Peyer's patch (tissue), 4 donors: ENCODE data around the gene NTN5. TPM values are rescaled to one million over a fixed set of nuclear protein-coding genes. Genes with fewer than 3 reads are reported as not detected.
A peak's percentile ranks its signal among the peaks of the same experiment; 100 is the strongest.
"Not testable (repeated sequence)": the region's sequence is repeated elsewhere in the genome, so short reads cannot be mapped to it uniquely, and the experiment has no call there.

ENCODE experiments used
- DNase-seq, 3 donors: peaks; one replicate each; pipeline ENCODE4 v3.0.0-alpha.2; 2017 to 2019
- H3K27ac ChIP-seq, 4 donors: fragments of 200-600 bp; sonication (generic); one replicate each; pipeline ENCODE4 v1.5.1; 2016 to 2019
- H3K27me3 ChIP-seq, 2 donors: fragments of 200-600 bp; sonication (generic); one replicate each; pipeline ENCODE4 v1.5.1; 2019
- H3K36me3 ChIP-seq, 3 donors: fragments of 200-600 bp; sonication (generic); one replicate each; pipeline ENCODE4 v1.5.1; 2016 to 2019
- H3K4me1 ChIP-seq, 4 donors: fragments of 200-600 bp; sonication (generic); one replicate each; pipeline ENCODE4 v1.5.1; 2016 to 2019
- H3K4me3 ChIP-seq, 4 donors: fragments of 200-600 bp; sonication (generic); 1 replicate in 3 of 4; 2 replicates in 1 of 4; pipeline ENCODE4 v1.5.1; 2016 to 2019; ENCODE audit warnings: mild to moderate bottlenecking in 1 of 4
- H3K9me3 ChIP-seq, 4 donors: fragments of 200-600 bp; sonication (generic); one replicate each; pipeline ENCODE4 v1.5.1; 2016 to 2019; ENCODE audit warnings: mild to moderate bottlenecking in 1 of 4
- POLR2A ChIP-seq, 2 donors: fragments of 450-650 bp; IDR thresholded peaks; one replicate each; pipeline ENCODE4 v1.5.1; 2017; ENCODE audit warnings: antibody characterized with exemption in 2 of 2, mild to moderate bottlenecking in 2 of 2, moderate library complexity in 2 of 2
- total RNA-seq, 4 donors: library from RNA; depleted of rRNA; stranded (reverse); fragments of >200 nt; gene quantifications; one replicate each; pipeline ENCODE4 v1.1.0, GENCODE V29; 2016
- TF ChIP-seq, protein P1 (sequence below), 6 experiments: fragments of 450-650 bp in 4 of 6; fragments of 200-600 bp in 2 of 6; sonication (generic) in 1 of 6; IDR thresholded peaks; one replicate each; pipeline ENCODE4 v1.5.1; 2017 to 2019; ENCODE audit warnings: antibody characterized with exemption in 6 of 6, mild to moderate bottlenecking in 3 of 6, moderate library complexity in 1 of 6

Gene NTN5
- total RNA-seq, 4 donors from 2014 or later: 6.8 TPM; not detected in 3

- Histone ChIP-seq H3K27me3 (no peaks in the 10 kb centered on the region), H3K4me3 (no peak overlapping the region), H3K36me3 (no peaks in the 10 kb centered on the region), H3K4me1 (peaks cover 0 to 5% (median 0%) of the 10 kb centered on the region in 4 donors), H3K9me3 (no peaks in the 10 kb centered on the region), H3K27ac (no peak overlapping the region)
- DNase-seq: no peak
- TF ChIP-seq, protein P1, sequence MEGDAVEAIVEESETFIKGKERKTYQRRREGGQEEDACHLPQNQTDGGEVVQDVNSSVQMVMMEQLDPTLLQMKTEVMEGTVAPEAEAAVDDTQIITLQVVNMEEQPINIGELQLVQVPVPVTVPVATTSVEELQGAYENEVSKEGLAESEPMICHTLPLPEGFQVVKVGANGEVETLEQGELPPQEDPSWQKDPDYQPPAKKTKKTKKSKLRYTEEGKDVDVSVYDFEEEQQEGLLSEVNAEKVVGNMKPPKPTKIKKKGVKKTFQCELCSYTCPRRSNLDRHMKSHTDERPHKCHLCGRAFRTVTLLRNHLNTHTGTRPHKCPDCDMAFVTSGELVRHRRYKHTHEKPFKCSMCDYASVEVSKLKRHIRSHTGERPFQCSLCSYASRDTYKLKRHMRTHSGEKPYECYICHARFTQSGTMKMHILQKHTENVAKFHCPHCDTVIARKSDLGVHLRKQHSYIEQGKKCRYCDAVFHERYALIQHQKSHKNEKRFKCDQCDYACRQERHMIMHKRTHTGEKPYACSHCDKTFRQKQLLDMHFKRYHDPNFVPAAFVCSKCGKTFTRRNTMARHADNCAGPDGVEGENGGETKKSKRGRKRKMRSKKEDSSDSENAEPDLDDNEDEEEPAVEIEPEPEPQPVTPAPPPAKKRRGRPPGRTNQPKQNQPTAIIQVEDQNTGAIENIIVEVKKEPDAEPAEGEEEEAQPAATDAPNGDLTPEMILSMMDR (IDR thresholded peaks at IDR 0.05): no peak
- no peak for TF ChIP-seq POLR2A (IDR thresholded peaks at IDR 0.05)
Measured at GRCh38 chr19:48663667-48664066, 9.2 kb downstream of the NTN5 start.

- Histone ChIP-seq H3K4me1 (peaks cover 0 to 5% (median 0%) of the 10 kb centered on the region in 4 donors), H3K27me3 (no peaks in the 10 kb centered on the region), H3K9me3 (no peaks in the 10 kb centered on the region), H3K27ac (no peak overlapping the region), H3K36me3 (no peaks in the 10 kb centered on the region), H3K4me3 (no peak overlapping the region)
- no peak for DNase-seq
- TF ChIP-seq, protein P1 (IDR thresholded peaks at IDR 0.05): no peak
- TF ChIP-seq POLR2A (IDR thresholded peaks at IDR 0.05): no peak
Measured at GRCh38 chr19:48661711-48662090, 11.1 kb downstream of the NTN5 start.

GRCh38 chr19:48660852-48661710 is 11.7 kb downstream of the NTN5 start:
- DNase-seq: peak; percentile 82 to 93 (median 82)
- H3K27ac ChIP-seq: peak overlapping the region; percentile 31 to 46 (median 35)
- peaks cover 0 to 5% (median 0%) of the 10 kb centered on the region in 4 donors for H3K4me1 ChIP-seq
- TF ChIP-seq, protein P1 (IDR thresholded peaks at IDR 0.05): no peak
- TF ChIP-seq POLR2A (IDR thresholded peaks at IDR 0.05): no peak
- peak overlapping the region in 1 of 4 donors; percentile 23 for H3K4me3 ChIP-seq
- H3K36me3 ChIP-seq: no peaks in the 10 kb centered on the region
- no peaks in the 10 kb centered on the region for H3K27me3 ChIP-seq
- H3K9me3 ChIP-seq: no peaks in the 10 kb centered on the region

- no peak for DNase-seq
- no peak overlapping the region for H3K27ac ChIP-seq
Measured at GRCh38 chr19:48659768-48660167, 13.0 kb downstream of the NTN5 start.

DNA sequence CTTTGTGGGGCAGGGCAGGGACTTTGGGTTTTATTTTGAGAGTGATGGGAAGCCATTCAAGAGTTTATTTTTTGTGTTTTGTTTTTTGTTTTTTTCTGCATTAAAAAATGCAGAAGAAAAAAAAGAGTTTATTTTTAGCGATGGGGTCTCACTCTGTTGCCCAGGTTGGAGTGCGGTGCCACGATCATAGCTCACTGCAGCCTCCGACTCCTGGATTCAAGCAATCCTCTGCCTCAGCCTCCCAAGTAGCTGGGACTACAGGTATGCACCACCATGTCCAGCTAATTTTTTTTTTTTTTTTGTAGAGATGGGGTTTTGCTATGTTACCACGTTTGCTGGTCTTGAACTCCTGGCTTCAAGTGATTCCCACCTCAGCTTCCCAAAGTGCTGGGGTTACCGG is 14.3 kb downstream of the NTN5 start:
- no peak for DNase-seq
- no peaks in the 10 kb centered on the region for H3K36me3 ChIP-seq

More at GRCh38 chr19:48659768-48660167, 13.0 kb downstream of the NTN5 start:
- Histone ChIP-seq H3K27me3 (no peaks in the 10 kb centered on the region), H3K4me1 (peaks cover 0 to 5% (median 0%) of the 10 kb centered on the region in 4 donors), H3K4me3 (no peak overlapping the region), H3K9me3 (no peaks in the 10 kb centered on the region), H3K36me3 (no peaks in the 10 kb centered on the region)
- no peak for TF ChIP-seq POLR2A (IDR thresholded peaks at IDR 0.05)
- TF ChIP-seq, protein P1 (IDR thresholded peaks at IDR 0.05): no peak

DNA sequence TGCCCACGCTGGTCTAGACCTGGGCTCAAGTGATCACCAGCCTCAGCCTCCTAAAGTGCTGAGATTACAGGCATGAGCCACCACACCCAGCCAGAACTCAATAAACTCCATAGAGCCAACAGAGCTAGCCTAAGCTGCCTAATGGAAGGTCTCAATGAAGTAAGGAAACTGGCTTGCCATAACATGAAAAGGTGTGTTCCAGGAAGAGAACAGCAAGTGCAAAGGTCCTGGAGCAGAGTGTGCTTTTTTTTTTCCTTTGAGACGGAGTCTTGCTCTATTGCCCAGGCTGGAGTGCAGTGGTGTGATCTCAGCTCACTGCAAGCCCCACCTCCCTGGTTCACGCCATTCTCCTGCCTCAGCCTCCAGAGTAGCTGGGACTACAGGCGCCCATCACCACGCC is 15.0 kb downstream of the NTN5 start:
- H3K36me3 ChIP-seq, H3K27me3 ChIP-seq, H3K4me3 ChIP-seq, DNase-seq, H3K4me1 ChIP-seq, H3K9me3 ChIP-seq: not testable (repeated sequence)
- peak overlapping the region in 1 of 4 donors; percentile 43 for H3K27ac ChIP-seq
- peak in 1 of 2 donors; percentile 12 for TF ChIP-seq POLR2A (IDR thresholded peaks at IDR 0.05)

More for the DNA sequence above, 14.3 kb downstream of the NTN5 start:
- Histone ChIP-seq H3K9me3 (no peaks in the 10 kb centered on the region), H3K4me3 (no peak overlapping the region), H3K27me3 (no peaks in the 10 kb centered on the region), H3K4me1 (peaks cover 0 to 5% (median 0%) of the 10 kb centered on the region in 4 donors), H3K27ac (no peak overlapping the region)
- no peak for TF ChIP-seq POLR2A (IDR thresholded peaks at IDR 0.05)
